NCI-H226 (cell line): ENCODE measurements around the gene PTAFR.
A peak's percentile ranks its signal among the peaks of the same experiment; 100 is the strongest.

ENCODE experiments used
- DNase-seq: peaks from one replicate; pipeline ENCODE4 v3.0.0-alpha.2; 2015

Gene PTAFR, protein sequence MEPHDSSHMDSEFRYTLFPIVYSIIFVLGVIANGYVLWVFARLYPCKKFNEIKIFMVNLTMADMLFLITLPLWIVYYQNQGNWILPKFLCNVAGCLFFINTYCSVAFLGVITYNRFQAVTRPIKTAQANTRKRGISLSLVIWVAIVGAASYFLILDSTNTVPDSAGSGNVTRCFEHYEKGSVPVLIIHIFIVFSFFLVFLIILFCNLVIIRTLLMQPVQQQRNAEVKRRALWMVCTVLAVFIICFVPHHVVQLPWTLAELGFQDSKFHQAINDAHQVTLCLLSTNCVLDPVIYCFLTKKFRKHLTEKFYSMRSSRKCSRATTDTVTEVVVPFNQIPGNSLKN

DNA sequence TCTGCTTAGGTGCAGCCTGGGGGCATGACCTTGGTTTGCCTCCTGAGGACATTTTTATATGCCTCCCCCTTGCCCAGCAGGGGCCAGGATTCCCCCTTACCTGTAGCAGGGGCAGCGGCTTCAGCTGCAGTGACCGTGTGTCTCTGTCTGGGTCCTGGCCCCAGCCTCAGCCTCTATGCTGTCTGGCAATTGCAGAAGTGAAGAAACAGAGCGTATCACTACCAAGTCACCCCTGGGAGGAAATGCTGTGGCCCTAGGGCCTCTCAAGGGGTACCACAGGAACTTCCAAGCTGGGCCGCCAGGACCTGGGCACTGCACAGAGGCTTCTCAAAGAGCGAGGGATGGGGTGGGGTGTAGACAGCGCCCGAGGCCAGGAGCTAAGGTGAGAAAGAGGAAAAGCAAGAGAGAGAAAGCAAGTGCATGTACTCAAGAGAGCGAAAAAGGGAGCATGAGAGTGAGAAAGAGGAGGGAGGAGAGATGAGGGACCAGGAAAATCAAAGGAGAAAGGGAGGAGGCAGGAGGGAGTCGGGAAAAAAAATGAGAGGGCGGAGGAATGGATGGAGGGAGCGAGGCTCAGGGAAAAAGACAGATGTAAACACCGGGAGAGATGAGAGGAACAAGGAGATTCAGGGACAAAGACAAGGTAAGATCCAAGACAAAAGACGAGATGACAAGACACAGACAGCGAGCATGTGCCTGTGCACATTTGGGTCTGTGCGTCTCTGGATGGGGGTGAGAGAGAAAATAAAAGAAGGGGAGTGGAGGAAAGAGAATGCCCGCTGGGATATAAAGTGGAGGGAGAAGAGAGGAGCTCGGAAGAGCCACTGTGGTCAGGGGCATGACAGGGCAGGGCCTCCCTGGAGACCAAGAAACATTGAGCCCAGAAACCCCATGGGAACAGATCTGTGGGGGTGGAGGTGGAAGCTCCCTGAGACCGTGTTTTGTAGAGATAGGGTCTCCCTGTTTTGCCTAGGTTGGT, at the start of gene PTAFR:
Gene PTAFR (minus strand): TSS at position 199 of the 979 bp plus-strand sequence. CDS start 25,669 bp downstream, outside the sequence.
- DNase-seq, result no peak

DNA sequence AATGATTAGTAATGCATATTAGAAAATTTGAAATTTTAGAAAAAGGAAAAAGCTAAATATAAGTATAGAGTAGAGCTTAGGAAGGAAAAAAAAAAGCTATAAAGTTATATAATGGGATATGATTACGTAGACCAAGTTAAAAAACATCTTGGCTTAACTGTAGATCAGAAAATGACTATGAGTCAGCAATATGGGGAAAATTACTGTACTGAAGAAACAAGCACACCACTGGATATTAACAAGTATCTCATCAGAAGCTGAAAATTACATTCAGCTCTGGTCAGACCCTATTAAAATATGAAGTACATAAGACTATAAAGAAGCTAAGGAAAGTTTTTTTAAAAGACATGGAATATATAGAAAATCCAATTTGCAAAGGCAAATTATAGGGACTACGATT, 36.8 kb upstream of the PTAFR start:
- no peak for DNase-seq

DNA sequence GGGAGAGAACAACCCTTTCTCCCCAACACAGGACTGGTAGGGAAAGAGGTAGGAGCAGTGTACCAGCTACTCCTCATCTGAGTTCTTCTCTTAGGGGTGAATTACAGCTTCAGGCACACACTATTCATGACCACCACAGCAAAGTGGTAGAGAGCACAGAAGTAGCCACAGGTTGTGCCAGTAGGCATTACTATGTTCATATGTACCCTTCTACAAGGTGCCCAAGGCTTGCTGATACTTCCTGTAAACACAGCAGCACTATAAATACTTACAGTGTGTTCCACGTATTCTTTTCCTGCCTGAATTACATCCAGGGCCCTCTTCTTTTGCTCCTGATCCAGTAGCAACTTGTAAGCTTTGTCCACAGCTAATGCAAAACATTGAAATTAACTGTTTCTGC, 33.2 kb upstream of the PTAFR start:
- no peak for DNase-seq

DNA sequence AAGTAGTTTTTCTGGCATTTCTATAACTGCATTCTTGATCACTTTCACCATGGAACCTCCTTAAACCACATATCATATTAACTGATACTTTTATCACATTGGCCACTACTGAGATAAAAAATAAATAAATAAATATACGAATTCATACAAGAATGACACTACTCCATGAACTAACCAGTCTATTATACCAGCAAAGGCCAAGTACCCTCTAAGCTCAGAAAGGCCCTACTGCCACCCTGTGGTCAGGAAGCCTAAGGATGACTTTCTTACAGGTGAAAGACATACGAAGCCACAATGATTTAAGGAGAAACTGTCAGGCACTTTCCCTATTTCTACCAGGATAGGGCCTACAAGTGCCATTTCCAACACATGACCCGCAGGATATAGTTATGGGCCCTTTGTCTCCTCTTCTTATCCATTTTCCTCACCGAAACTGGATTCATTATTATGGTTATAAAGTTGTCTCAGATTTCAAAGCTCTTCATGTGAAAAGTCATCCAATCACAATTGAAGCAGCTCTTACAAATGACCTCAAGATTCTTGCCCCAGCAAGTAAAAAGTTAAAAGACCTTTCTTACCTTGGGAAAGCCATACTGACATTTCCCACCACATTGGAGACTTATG, 32.4 kb upstream of the PTAFR start:
- DNase-seq, result peak; percentile 45

DNA sequence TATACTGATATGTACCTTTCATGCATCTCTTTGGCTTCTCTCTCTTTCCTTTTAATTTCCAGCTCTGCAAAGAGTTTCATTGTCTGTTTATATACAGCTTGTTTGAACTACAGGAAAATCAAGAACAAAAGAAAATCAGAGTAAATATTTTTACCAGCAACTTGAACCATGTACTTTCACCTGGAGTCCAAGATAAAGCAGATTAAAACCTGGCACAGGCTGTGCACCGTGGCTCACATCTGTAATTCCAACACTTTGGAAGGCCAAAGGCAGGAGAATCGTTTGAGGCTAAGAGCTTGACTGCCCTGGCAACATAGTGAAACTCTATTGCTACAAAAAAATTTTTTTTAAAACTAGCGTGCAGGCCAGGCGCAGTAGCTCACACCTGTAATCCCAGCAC, 28.8 kb upstream of the PTAFR start:
- DNase-seq, result no peak

DNA sequence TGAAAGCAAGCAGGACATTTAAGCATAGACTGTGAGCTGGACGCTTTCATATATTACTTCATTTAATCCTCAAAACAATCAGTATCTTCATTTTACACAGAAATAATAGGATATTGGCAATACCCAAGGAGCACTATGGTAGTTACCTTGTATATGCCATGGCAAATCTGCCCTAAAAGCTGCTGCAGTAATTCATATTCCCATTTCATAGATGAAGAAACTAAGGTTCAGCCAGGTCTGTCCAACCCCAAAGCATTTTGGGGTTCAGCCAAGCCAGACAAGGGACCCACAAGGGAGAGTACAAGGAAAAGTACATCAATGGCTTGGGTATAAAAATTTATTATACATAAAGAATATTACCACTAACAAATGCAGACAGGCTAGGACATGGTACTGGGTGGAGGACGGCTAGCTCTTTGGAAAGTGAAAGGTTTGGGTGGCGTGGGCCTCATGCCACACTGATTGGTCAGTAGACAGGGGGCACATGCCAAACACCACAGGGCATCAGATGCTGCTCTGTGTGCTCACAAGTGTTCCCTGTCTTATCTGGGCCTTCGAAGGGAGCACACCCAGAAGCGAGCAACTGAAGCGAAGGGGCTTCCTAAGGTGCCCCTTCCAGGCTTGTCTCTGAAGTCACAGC, 23.9 kb upstream of the PTAFR start:
- DNase-seq, result no peak

DNA sequence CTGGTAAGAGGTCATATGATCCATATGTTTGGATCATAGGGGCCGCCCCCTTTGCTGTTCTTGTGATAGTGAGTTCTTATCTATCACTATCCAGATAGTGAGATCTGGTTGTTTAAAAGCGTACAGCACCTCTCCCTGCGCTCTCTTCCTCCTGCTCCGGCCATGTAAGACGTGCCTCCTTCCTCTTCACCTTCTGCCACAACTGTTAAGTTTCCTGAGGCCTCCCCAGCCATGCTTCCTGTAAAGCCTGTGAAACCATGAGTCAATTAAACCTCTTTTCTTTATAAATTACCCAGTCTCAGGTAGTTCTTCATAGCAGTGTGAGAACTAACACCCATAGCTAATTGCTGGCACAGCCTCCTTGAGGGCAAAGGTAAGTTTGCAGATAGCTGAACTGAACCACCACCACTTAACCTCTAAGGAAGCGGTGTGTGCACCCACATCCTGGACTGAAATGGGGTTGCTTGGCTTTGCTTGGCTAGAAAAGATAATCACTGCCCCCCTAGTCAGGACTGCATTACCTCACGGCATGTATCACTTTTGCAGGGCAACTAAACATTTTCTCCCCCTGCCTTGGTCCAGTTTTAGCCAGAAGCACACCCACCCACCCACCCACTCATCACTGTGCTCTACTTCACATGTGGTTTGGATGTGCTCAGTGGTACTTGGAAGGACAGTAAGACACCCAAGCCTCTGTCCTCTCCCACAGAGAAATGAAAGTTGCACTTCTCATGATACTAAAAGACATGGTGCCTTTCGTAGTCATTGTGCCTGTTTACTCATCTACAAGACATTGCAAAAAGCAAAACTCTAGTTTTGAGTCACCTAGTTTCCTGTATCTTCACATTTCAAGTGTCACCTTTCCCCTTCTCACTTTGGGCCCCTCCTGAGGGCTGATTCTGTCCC, 23.1 kb upstream of the PTAFR start:
- DNase-seq, result no peak

DNA sequence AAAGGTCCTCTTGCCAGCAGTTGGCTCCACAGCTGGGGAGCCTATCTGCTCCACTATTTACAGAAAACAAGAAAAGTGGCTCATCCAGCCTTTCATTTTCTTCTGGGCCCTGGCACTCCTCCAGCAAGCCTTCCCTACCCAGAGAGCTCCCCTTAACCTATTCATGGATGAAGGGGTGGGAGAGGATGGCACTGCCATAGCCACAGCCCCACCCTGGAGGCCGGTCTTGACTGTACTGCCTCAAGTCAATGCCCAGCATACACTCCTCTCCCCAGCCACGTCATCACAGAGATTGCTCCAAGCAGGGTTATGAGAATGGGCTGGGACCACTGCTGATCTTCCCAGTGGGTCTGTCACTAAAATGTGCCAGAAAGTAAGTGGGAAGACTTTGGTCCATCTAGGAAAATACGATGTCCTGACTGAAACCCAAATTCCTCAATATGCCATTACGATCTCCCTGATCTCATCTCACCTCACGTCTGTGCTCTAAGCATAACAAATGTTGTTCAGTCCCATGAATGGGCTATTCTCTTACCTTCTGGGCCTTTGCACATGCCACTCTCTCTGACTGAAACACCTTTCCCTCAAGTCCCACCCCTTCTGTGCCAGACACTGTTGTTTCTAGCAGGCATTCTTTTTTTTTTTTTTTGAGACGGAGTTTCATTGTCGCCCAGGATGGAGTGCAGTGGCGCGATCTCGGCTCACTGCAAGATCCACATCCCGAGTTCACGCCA, 21.4 kb upstream of the PTAFR start:
- DNase-seq, result no peak

DNA sequence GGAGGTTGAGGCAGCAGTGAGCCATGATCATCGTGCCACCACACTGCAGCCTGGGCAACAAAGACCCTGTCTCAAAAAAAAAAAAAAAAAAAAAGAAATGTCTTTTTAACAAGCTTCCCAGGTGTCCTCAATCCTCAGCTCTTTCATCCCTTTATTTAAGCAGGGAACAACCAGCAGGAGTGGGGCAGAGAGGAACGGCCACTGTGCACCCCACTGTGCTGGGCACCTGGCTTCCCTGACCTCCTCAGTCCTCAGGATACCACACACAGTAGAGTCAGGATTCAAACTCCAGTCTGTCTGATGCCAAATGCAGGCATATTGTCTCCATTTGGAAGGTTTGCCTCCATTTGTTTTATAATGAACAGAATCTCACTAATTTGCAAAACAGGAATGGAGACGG, 19.8 kb upstream of the PTAFR start:
- no peak for DNase-seq

DNA sequence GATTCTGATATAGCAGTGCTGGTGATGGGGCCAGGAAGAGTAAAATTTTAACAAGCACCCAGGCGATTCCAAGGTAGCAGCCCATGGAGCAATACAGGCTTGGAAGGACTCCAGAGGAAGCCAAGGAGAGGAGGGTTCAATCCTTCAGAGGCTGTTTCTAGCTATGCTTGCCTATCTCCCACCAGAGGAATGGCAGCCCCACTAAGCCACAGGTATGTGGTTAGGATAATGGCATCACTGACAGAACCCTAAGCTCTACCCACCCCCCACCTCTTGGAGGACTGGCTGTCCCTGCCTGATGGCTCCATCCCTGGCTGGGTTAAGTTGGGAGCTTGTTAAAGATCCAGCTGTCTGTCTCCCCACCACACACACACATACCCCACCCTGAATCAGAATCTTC, 19.3 kb upstream of the PTAFR start:
- peak; percentile 51 for DNase-seq

DNA sequence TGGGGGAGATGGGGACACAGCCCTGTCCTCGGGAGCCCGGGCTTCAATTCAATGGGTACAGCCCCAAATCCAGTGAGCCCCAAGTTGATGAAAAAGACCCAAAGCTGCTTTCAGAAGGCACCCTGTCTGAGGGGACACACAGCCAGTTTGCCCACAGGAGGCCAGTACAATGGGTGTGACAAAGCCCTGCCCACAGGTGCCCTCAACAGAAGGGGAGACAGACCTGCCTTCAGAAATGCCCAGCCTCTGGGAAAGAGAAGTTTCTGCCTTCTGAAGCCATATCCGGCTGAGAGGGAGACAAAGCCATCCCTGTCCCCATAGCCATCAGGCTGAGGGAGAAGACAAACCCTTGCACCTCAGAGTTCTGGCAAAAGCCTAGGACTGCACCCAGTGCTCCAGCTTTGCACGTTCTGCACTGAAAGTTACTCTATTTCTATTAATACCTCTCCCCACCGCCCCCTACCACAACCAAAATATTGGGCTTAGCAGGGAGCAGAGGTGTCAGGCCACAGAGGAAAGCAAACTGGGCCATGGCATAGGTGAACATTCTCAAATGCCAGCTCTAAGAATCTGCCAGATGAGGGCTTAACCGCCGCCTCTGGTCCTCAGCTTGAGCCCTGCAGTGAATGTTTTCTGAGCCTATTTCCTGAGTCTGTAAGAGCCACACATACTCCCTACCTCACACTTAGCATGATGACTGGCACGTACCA, 18.0 kb upstream of the PTAFR start:
- DNase-seq, result no peak

DNA sequence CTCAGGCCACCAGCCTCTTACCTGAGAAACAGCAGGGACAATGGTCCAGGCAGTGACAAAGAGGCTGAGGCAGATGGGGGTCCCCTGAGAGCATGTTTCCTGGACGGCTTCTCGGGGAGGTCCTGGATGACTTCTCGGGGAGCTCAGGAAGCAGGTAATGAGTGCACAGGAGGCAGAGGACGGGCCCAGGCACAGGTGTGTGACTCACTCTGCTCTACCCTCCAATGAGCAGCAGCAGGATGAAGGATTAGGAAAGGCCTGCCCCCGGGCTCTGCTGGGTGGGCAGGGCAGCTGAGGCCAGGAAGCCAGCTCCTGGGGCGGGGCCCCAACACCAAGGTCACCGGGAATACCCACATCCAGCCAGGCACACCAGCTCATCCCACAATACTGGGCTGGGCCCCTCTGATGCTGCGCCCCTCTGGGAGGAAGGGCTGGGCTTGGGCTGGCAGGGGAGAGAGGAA, 17.2 kb upstream of the PTAFR start:
- DNase-seq, result peak; percentile 60

DNA sequence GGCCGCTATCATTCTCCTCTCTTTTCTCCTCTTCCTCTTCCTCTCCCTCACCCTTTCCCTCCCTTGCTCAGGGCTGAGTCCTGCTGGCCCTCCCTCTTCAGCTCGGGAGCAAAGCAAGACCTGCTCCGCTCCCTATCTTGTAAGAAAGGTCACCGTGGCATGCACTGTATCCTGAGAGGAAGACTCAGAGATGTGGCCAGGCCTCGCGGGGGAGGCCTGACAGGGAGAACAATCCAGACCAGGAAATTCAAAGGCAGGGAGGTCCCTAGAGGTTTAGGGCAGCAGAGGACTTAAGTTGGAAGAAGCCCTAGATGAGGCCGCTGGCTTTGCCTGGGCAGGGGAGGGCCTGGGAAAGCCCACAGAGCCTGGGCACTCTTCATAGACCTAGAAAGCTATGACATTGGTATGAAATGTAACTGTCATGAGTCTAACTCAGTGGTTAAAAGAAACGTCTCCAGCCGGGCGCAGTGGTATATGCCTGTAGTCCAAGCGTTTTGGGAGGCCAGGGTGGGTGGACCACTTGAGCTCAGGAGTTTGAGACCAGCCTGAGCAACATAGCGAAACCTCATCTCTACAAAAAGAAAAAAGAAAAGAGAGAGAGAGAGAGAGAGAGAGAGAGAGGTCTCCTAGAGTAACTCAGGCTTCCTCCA, 14.6 kb upstream of the PTAFR start:
- no peak for DNase-seq

DNA sequence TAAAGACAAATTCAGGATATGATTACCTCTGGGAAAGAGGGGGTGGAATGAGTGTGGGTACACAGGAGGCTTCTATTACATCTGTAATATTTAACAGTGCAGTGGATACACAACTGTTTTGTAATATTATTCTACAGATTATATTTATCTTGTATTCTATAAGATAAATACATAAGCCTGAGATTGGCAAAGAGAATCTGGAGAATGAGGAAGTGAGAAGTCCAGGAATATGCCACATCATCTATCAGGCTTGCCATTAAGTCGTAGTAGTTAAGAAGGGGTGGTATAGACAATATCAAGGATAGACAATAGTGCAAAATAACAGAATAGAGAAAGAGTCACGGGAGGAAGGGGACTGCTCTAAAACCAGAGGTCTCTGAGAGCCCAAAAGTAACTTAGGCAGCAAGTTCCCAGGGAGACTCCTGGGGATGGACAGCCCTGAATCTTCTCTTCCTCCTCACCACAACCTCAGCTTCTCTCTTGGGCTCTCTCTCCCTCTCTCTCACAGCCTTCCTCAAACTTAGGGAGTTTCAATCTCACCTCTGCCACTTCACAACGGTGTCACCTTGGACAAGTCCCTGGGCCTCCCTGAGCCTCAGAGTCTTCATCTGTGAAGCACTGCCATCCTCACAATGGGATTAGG, 14.0 kb upstream of the PTAFR start:
- DNase-seq, result no peak

DNA sequence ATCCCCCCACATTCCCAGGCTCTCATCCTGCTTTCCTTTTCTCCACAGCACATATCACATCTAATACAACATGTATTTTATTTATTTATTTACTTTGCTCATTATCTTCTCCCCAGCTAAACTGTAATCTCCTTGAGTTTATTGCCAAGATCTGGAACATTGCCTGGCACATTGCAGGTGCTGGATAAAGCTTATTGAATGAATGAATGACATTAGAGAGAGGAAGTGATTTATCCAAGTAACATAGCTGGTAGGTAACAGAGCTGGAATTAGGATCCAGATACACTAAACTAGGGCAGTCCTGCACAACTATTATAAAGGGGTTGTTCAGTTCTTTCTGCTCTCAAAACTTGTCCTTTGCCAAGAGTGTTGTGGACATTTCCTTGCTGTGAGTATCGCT, 8.6 kb upstream of the PTAFR start:
- no peak for DNase-seq

DNA sequence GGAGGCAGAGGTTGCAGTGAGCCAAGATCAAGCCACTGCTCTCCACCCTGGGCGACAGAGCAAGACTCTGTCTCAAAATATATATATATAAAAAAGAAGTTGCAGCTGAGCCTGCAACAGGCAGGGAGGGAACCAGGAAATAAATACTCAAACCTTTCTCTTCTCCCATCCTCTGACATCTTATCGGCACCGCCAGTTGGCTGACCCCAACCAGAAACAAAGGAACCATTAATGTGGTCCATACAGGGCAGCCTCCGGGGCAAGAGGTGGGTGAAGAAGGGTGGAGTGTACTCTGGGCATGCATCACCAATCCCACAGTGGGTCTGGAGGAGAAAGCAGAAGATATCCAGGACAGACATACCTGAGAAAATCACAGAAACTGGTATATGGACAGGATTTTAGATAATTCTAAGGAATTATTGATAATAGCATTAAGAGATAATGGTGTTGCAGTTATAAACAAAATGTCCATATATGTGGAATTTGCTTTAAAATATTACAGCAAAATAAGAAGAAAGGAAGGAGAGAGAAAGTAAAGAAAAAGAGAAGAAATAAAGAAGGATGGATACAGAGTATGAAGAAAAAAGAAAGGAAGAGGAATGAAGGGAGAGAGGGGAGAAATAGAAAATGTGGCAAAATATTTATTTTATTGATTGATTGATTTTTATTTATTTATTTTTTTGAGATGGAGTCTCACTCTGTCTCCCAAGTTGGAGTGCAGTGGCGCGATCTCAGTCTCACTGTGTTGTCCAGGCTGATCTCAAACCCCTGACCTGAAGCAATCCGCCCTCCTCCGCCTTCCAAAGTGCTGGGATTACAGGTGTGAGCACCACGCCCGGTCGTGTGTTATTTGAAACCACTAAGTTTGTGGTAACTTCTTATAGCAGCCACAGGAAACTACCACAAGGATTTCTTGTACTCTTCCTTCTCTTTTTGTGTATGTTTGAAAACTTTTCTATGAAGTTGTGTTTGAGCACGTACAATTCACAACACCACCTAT, 4.1 kb upstream of the PTAFR start:
- DNase-seq, result no peak

DNA sequence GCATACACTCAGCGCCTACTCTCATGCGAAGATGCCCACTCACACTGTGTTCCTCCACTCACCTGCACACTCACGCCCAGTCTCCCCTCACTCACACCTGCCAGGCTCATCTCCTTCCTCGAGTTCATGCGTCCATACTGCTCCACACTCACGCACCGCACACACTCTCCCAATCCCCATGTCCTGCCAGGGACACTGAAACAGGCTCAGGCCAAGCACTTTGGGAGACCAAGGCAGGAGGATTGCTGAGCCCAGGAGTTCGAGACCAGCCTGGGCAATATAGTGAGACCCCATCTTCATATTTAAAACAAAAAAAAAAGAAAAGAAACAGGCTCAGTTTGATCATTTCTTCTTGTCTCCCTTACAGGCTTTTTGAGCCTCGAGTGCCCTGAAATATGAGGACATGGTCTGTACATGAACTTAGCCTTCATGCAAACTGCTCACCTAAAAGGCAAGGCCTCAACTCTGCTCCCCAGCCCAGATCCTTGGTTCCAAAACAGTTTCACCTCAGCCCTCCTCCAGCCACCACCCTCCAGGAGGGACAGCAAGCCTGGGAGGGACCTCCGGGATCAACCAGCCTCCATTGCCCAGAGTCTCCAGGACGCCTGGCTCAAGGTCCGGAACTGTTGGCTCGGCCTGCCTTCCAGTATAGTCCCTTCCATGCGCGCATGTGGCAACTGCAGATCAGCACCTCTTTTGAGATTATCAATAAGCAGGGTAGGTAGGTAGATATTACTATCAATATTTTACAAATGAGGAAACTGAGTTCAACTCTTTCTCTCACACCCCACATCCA, 2.4 kb upstream of the PTAFR start:
- DNase-seq, result no peak
